ENCODE results near the gene ZCCHC18. TPM values are rescaled to one million over a fixed set of nuclear protein-coding genes. Genes with fewer than 3 reads are reported as not detected.

The ZCCHC18 gene
- total RNA-seq, 1 donor from 2014 or later, result 5.0 TPM

GRCh38 chrX:104118765-104119164 is 6.4 kb downstream of the ZCCHC18 start:
- no peaks in the 10 kb centered on the region for H3K4me1 Mint-ChIP-seq (ENCODE audit: low read depth)
- no peak for DNase-seq (ENCODE audit: low spot score)
- H3K27ac Mint-ChIP-seq (ENCODE audit: unreplicated experiment), result no peak overlapping the region
- H3K27me3 Mint-ChIP-seq (ENCODE audit: low read depth), result no peaks in the 10 kb centered on the region
- TF ChIP-seq CTCF (IDR thresholded peaks at IDR 0.05), result no peak
- H3K36me3 Mint-ChIP-seq (ENCODE audit: low read depth), result no peaks in the 10 kb centered on the region
- no peaks in the 10 kb centered on the region for H3K9me3 Mint-ChIP-seq (ENCODE audit: low read depth)
- no peak overlapping the region for H3K4me3 Mint-ChIP-seq (ENCODE audit: unreplicated experiment)

DNA sequence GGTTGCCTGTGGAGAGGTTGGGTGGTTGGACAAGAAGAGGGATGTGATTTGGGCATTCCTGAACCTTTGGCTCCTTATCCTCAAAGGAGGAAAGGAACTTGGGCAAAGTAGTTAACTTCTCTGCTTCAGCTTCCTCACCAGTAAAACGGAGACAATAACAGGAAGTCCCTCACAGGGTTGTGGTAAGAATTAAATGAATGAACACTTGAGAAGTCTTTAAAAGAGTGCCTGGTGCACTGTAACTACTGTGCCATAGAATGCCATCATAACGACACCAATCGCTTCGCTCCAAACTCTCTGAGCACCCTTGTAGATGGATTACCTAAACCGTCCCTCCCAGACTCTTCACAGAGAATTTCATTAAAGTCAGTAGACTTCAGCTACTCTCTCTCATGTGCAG is 10.5 kb downstream of the ZCCHC18 start:
- Mint-ChIP-seq H3K4me1 (ENCODE audit: low read depth) (no peaks in the 10 kb centered on the region), H3K9me3 (ENCODE audit: low read depth) (no peaks in the 10 kb centered on the region), H3K4me3 (ENCODE audit: unreplicated experiment) (no peak overlapping the region), H3K27ac (ENCODE audit: unreplicated experiment) (no peak overlapping the region), H3K36me3 (ENCODE audit: low read depth) (no peaks in the 10 kb centered on the region), H3K27me3 (ENCODE audit: low read depth) (no peaks in the 10 kb centered on the region)
- DNase-seq (ENCODE audit: low spot score), result no peak
- no peak for TF ChIP-seq CTCF (IDR thresholded peaks at IDR 0.05)

DNA sequence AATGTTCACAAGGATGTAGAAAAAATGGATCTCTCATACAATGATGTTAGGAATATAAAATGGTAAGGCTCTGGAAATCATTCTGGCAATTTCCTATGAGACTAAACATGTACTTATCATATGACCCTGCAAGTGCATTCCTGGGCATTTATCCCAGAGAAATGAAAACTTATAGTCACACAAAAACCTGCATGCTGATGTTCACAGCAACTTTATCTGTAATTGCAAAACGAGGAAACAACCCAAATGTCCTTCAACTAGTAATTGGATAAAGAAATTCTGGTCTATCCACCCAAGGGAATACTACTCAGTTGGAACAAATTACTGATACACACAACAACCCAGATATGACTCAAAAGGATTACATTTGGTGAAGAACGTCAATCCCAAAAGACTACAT is 14.5 kb downstream of the ZCCHC18 start:
- peaks cover 3% of the 10 kb centered on the region for H3K36me3 Mint-ChIP-seq (ENCODE audit: low read depth)
- no peak for DNase-seq (ENCODE audit: low spot score)
- H3K4me3 Mint-ChIP-seq (ENCODE audit: unreplicated experiment), result no peak overlapping the region
- H3K4me1 Mint-ChIP-seq (ENCODE audit: low read depth), result no peaks in the 10 kb centered on the region
- H3K27me3 Mint-ChIP-seq (ENCODE audit: low read depth), result no peaks in the 10 kb centered on the region
- no peak for TF ChIP-seq CTCF (IDR thresholded peaks at IDR 0.05)
- H3K27ac Mint-ChIP-seq (ENCODE audit: unreplicated experiment), result no peak overlapping the region
- H3K9me3 Mint-ChIP-seq (ENCODE audit: low read depth), result no peaks in the 10 kb centered on the region

DNA sequence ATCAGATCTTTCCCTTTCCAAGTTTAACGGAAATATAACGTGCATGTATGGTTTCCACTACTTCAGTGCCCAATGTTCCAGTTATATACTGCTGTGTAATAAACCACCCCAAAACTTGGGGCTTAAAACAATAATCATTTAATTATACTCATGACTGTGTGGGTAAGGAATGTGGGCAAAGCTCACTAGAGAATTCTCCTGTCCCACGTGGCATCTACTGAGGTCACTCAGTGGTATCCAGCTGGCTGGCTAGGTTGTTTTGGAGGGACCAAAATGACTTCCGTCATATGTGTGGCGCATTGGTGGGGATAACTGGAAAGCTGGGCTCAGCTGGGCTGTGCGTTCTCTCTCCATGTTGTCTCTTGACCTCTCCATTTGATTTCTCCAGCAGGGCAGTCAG is 18.5 kb downstream of the ZCCHC18 start:
- Mint-ChIP-seq H3K4me3 (ENCODE audit: unreplicated experiment) (no peak overlapping the region), H3K9me3 (ENCODE audit: low read depth) (no peaks in the 10 kb centered on the region), H3K27me3 (ENCODE audit: low read depth) (no peaks in the 10 kb centered on the region), H3K27ac (ENCODE audit: unreplicated experiment) (no peak overlapping the region), H3K36me3 (ENCODE audit: low read depth) (peaks cover 3% of the 10 kb centered on the region), H3K4me1 (ENCODE audit: low read depth) (peaks cover 9% of the 10 kb centered on the region)
- TF ChIP-seq CTCF (IDR thresholded peaks at IDR 0.05), result no peak
- no peak for DNase-seq (ENCODE audit: low spot score)

DNA sequence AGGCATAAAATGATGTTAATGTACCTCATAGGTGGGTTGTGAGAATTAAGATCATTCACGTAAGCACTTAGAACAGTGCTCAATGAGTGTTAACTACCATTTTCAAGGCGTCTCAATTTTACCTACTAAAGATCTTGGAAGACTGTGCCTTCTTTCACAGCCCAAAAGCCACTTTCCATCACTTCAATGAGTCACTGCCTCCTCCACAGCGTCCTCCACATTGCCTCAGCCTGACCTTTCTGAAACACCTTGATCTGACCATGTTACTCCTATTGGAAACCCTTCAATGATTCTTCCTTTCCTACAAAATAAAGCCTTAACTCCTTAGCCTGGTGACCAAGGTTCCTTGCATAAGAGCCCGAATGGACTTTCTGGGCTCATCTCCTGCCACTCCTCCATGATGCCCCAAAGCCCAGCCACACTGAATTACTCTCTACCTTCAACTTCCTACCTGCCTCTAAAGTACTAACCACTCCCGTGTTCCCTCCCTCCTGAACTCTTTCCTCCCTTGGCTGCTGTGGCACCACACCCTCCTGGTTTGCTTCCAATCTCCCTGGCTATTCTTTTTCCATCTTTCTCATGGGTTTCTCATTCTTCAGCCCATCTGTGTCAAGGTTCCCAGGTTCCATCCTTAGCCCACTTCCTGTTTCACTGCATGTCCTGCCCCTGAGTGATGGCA is 22.4 kb downstream of the ZCCHC18 start:
- DNase-seq (ENCODE audit: low spot score), result no peak
- Mint-ChIP-seq H3K27ac (ENCODE audit: unreplicated experiment) (no peak overlapping the region), H3K4me1 (ENCODE audit: low read depth) (peaks cover 14% of the 10 kb centered on the region), H3K9me3 (ENCODE audit: low read depth) (no peaks in the 10 kb centered on the region), H3K36me3 (ENCODE audit: low read depth) (peaks cover 3% of the 10 kb centered on the region), H3K4me3 (ENCODE audit: unreplicated experiment) (no peak overlapping the region), H3K27me3 (ENCODE audit: low read depth) (no peaks in the 10 kb centered on the region)
- TF ChIP-seq CTCF (IDR thresholded peaks at IDR 0.05), result no peak
